ENCODE measurements around the gene CREB5.

DNA sequence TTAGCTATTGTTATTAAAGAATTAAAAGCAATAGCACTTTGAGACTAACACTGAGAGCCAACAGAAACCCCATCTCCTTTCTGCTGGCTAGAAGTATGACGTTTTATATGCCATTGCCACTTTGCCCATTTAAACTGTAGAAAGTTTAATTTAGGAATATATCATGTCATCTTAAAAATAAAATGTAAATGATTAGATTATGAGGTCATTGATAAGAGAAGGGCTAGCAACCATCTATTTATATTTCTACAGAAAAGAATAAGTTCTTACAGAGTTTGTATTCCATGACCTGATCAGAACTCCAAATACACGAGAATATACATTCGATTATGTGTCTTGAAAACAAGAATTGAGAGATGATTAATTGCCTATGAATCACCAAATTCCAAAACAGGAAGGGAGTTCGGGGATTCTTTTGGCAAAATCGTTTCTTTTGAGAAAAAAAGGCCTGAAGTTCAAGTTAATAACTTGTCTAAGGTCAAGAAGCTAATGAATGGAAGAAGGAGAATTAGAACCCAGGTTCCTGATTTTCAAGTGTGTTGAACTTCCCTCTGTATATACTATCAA lies 318.9 kb downstream of the CREB5 start:
- peak; percentile 35 for TF ChIP-seq JUN (IDR thresholded peaks at IDR 0.05; ENCODE audit: borderline replicate concordance, insufficient read depth, insufficient read length, low read depth)
- TF ChIP-seq POLR2AphosphoS5 (IDR thresholded peaks at IDR 0.05; ENCODE audit: insufficient read depth, low read depth, low read length) = no peak
- no peak for TF ChIP-seq MAX (IDR thresholded peaks at IDR 0.05; ENCODE audit: insufficient read depth, insufficient read length)

Data from endothelial cell of umbilical vein (primary cell).